ENCODE results near the gene ASB6. TPM values are rescaled to one million over a fixed set of nuclear protein-coding genes. Genes with fewer than 3 reads are reported as not detected.
A peak's percentile ranks its signal among the peaks of the same experiment; 100 is the strongest.

The ASB6 gene
- polyA plus RNA-seq, 1 of the 3 experiments (the other 2 are of a cell fraction): 35.9 TPM

DNA sequence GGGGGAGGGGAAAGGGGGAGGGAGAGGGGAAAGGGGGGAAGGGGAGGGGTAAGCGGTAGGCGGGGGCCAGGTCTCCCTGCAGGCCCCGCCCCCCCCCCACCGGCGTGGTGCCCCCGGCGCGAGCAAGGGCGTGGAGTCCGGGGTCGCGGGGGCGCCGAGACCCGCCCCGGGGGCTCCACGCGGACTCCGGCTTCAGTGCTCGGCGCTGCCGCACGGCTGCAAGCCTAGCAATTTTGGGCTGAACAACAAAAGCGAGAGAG, 31.8 kb downstream of the ASB6 start:
- no peaks in the 10 kb centered on the region for H3K27me3 ChIP-seq (ENCODE audit: insufficient read depth)
- H2AFZ ChIP-seq (ENCODE audit: low read depth): no peak overlapping the region; the same call in 1 of the 2 replicates
- peaks cover 6% of the 10 kb centered on the region for H3F3A ChIP-seq (replicated peaks; ENCODE audit: insufficient read depth)
- WGBS (ENCODE audit: low lambda C conversion rate): 0% methylated on average over 1 of the region's 24 CpGs
- H3K9me3 ChIP-seq: no peaks in the 10 kb centered on the region
- TF ChIP-seq, protein P1, sequence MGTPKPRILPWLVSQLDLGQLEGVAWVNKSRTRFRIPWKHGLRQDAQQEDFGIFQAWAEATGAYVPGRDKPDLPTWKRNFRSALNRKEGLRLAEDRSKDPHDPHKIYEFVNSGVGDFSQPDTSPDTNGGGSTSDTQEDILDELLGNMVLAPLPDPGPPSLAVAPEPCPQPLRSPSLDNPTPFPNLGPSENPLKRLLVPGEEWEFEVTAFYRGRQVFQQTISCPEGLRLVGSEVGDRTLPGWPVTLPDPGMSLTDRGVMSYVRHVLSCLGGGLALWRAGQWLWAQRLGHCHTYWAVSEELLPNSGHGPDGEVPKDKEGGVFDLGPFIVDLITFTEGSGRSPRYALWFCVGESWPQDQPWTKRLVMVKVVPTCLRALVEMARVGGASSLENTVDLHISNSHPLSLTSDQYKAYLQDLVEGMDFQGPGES (IDR thresholded peaks at IDR 0.05; ENCODE audit: low read depth, low read length): no peak
- TF ChIP-seq, protein P2, sequence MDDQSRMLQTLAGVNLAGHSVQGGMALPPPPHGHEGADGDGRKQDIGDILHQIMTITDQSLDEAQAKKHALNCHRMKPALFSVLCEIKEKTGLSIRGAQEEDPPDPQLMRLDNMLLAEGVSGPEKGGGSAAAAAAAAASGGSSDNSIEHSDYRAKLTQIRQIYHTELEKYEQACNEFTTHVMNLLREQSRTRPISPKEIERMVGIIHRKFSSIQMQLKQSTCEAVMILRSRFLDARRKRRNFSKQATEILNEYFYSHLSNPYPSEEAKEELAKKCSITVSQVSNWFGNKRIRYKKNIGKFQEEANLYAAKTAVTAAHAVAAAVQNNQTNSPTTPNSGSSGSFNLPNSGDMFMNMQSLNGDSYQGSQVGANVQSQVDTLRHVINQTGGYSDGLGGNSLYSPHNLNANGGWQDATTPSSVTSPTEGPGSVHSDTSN (IDR thresholded peaks at IDR 0.05): no peak
- no peak for TF ChIP-seq MXI1 (IDR thresholded peaks at IDR 0.05; ENCODE audit: low read depth, low read length)
- no peaks in the 10 kb centered on the region for H3K9me2 ChIP-seq
- H3K27ac ChIP-seq (ENCODE audit: low read depth in 2 of 2, low read length in 1 of 2): peak overlapping the region; percentile 58 to 60; a peak in 3 of 4 replicates
- ChIA-PET CTCF (interaction anchor here (1.3 to 15.6 kb wide), 5 partner anchors 285 to 479 kb away, joined by 3 to 235 read pairs (median 27); partner anchors contain the start of gene IER5L), POLR2A (no interaction called here)
- peak overlapping the region; percentile 82 for H3K9ac ChIP-seq
- peak overlapping the region; percentile 99 for H3K4me2 ChIP-seq
- DNase-seq: peak; percentile 77
- peak overlapping the region; percentile 60 to 77 for H3K4me3 ChIP-seq (ENCODE audit: low read depth in 2 of 2, low read length in 1 of 2)
- no peaks in the 10 kb centered on the region for H3K79me2 ChIP-seq (ENCODE audit: insufficient read depth)
- H3K36me3 ChIP-seq (replicated peaks in 1 of 2; ENCODE audit: control insufficient read depth in 1 of 2, insufficient read depth in 2 of 2, low read length in 1 of 2): no peaks in the 10 kb centered on the region
- no peaks in the 10 kb centered on the region for H4K20me1 ChIP-seq (ENCODE audit: insufficient read depth)
- peaks cover 4 to 25% of the 10 kb centered on the region in 2 experiments; a peak in 2 of 4 replicates for H3K4me1 ChIP-seq (ENCODE audit: control insufficient read depth in 1 of 2, insufficient read depth in 2 of 2, low read depth in 1 of 2, low read length in 1 of 2)

DNA sequence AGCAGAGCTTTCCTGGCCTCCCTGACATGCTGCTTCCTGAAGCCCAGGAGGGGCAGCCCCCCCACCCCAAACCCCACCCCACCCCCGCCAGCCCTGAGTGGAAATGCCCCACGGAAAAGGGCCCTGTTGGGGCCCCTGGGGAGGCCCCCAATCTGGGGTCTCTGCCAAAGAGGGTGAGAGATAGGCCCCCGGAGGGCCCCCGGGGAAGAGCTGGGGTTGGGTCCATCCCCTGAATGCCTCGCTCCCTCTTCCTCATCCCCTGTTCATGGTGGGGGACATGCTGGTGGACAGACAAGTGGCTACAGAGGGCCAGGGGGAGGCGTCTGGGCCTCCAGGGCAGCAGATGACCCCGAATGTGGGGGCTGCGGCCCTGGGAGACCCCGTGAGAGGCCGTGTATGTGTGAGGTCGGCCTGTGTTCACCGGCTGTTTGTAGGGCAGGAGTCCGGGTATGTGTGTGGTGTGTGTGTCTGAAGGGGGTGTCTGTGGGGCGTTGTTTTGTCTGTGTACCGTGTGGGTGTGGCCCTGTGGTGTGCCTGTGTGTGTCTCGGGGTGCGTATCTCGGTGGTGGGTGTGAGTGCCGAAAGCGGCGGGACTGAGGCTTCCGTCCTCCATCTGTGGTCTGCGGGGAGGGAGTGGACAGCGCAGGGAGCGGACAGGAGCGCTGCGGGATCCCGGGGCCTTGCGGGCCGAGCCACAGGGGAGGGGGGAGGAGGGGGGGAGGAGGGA, 32.3 kb downstream of the ASB6 start:
- DNase-seq: peak; percentile 46
- H2AFZ ChIP-seq (ENCODE audit: low read depth): no peak overlapping the region
- H3K9ac ChIP-seq: 0 out of 2 replicates have a peak overlapping the region, but pooled peaks have one; percentile 18
- peaks cover 6% of the 10 kb centered on the region for H3F3A ChIP-seq (replicated peaks; ENCODE audit: insufficient read depth)
- H4K20me1 ChIP-seq (ENCODE audit: insufficient read depth): no peaks in the 10 kb centered on the region
- H3K4me1 ChIP-seq (ENCODE audit: control insufficient read depth in 1 of 2, insufficient read depth in 2 of 2, low read depth in 1 of 2, low read length in 1 of 2): peaks cover 4 to 25% of the 10 kb centered on the region in 2 experiments; a peak in 2 of 4 replicates
- H3K9me2 ChIP-seq: no peaks in the 10 kb centered on the region
- no peaks in the 10 kb centered on the region for H3K27me3 ChIP-seq (ENCODE audit: insufficient read depth)
- no peaks in the 10 kb centered on the region for H3K79me2 ChIP-seq (ENCODE audit: insufficient read depth)
- WGBS (ENCODE audit: low lambda C conversion rate): 62% methylated on average over 27 of the region's 30 CpGs
- H3K36me3 ChIP-seq (replicated peaks in 1 of 2; ENCODE audit: control insufficient read depth in 1 of 2, insufficient read depth in 2 of 2, low read length in 1 of 2): no peaks in the 10 kb centered on the region
- ChIA-PET POLR2A (interaction anchor here (1.2 to 2.1 kb wide), 3 partner anchors 149 to 435 kb away, joined by 4 to 10 read pairs (median 5); partner anchors contain the start of gene IER5L), CTCF (interaction anchor here (0.9 to 15.6 kb wide), 11 partner anchors 13 to 479 kb away, joined by 3 to 235 read pairs (median 8); partner anchors contain the start of gene IER5L)
- H3K9me3 ChIP-seq: no peaks in the 10 kb centered on the region
- TF ChIP-seq RXRA (IDR thresholded peaks at IDR 0.05; ENCODE audit: borderline replicate concordance, low read depth): no peak
- TF ChIP-seq, protein P3, sequence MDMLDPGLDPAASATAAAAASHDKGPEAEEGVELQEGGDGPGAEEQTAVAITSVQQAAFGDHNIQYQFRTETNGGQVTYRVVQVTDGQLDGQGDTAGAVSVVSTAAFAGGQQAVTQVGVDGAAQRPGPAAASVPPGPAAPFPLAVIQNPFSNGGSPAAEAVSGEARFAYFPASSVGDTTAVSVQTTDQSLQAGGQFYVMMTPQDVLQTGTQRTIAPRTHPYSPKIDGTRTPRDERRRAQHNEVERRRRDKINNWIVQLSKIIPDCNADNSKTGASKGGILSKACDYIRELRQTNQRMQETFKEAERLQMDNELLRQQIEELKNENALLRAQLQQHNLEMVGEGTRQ (IDR thresholded peaks at IDR 0.05; ENCODE audit: borderline replicate concordance, low read depth, low read length): no peak
- TF ChIP-seq YY1 (IDR thresholded peaks at IDR 0.05; ENCODE audit: low read depth): no peak
- no peak for TF ChIP-seq TAF1 (IDR thresholded peaks at IDR 0.05; ENCODE audit: borderline replicate concordance, low read depth, low read length)
- TF ChIP-seq RAD21 (IDR thresholded peaks at IDR 0.05; ENCODE audit: low read length): no peak
- TF ChIP-seq, protein P4, sequence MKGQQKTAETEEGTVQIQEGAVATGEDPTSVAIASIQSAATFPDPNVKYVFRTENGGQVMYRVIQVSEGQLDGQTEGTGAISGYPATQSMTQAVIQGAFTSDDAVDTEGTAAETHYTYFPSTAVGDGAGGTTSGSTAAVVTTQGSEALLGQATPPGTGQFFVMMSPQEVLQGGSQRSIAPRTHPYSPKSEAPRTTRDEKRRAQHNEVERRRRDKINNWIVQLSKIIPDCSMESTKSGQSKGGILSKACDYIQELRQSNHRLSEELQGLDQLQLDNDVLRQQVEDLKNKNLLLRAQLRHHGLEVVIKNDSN (IDR thresholded peaks at IDR 0.05; ENCODE audit: borderline replicate concordance, low read depth): no peak
- no peak for TF ChIP-seq ELF1 (IDR thresholded peaks at IDR 0.05)
- TF ChIP-seq, protein P5, sequence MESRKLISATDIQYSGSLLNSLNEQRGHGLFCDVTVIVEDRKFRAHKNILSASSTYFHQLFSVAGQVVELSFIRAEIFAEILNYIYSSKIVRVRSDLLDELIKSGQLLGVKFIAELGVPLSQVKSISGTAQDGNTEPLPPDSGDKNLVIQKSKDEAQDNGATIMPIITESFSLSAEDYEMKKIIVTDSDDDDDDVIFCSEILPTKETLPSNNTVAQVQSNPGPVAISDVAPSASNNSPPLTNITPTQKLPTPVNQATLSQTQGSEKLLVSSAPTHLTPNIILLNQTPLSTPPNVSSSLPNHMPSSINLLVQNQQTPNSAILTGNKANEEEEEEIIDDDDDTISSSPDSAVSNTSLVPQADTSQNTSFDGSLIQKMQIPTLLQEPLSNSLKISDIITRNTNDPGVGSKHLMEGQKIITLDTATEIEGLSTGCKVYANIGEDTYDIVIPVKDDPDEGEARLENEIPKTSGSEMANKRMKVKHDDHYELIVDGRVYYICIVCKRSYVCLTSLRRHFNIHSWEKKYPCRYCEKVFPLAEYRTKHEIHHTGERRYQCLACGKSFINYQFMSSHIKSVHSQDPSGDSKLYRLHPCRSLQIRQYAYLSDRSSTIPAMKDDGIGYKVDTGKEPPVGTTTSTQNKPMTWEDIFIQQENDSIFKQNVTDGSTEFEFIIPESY (IDR thresholded peaks at IDR 0.05; ENCODE audit: borderline replicate concordance, low read depth): no peak
- no peak for TF ChIP-seq RCOR1 (IDR thresholded peaks at IDR 0.05; ENCODE audit: low read length)
- no peak for TF ChIP-seq TCF12 (IDR thresholded peaks at IDR 0.05)
- H3K27ac ChIP-seq (ENCODE audit: low read depth in 2 of 2, low read length in 1 of 2): no peak overlapping the region
- H3K4me2 ChIP-seq: 0 out of 2 replicates have a peak overlapping the region, but pooled peaks have one; percentile 44
- no peak overlapping the region for H3K4me3 ChIP-seq (ENCODE audit: low read depth in 2 of 2, low read length in 1 of 2)
